Activated CD4-positive, alpha-beta memory T cell treated with anti-CD3 and anti-CD28 coated beads for 36 hours (primary cell): ENCODE measurements around the gene AMZ2. TPM values are rescaled to one million over a fixed set of nuclear protein-coding genes. Genes with fewer than 3 reads are reported as not detected.

ENCODE experiments used
- CTCF ChIA-PET: fragments of 350-600 bp; sonication (Branson Sonifier 250); formaldehyde crosslinking; loops from one replicate; lab custom pipeline; 2021; ENCODE audit warnings: antibody characterized with exemption, inconsistent platforms; lab: Charles Lee
- POLR2A ChIA-PET: fragments of 350-600 bp; sonication (Branson Sonifier 250); formaldehyde crosslinking; loops from one replicate; lab custom pipeline; 2021; ENCODE audit warnings: antibody characterized with exemption; lab: Charles Lee
- DNase-seq: peaks from one replicate; pipeline ENCODE4 v3.0.0-alpha.2; 2020
- H3K27ac Mint-ChIP-seq: one replicate; pipeline ENCODE4 v1.8.0; 2021; ENCODE audit warnings: mixed read lengths
- H3K27me3 Mint-ChIP-seq: one replicate; pipeline ENCODE4 v1.8.0; 2021; ENCODE audit warnings: mixed read lengths
- H3K36me3 Mint-ChIP-seq: one replicate; pipeline ENCODE4 v1.8.0; 2021; ENCODE audit warnings: mixed read lengths
- H3K4me1 Mint-ChIP-seq: one replicate; pipeline ENCODE4 v1.8.0; 2021; ENCODE audit warnings: low read depth, mixed read lengths
- H3K4me3 Mint-ChIP-seq: one replicate; pipeline ENCODE4 v1.8.0; 2021; ENCODE audit warnings: mild to moderate bottlenecking, mixed read lengths
- H3K9me3 Mint-ChIP-seq: one replicate; pipeline ENCODE4 v1.8.0; 2021; ENCODE audit warnings: mixed read lengths
- intact Hi-C: fragments of 100-400 bp; cut with micrococcal nuclease; formaldehyde crosslinking; loops from one replicate; pipeline ENCODE4 v1.15.1; 2023
- total RNA-seq, 2 experiments: library from RNA; stranded (reverse); gene quantifications; one replicate each; pipeline ENCODE4 v1.2.3, GENCODE V29; 2021

The AMZ2 gene
- total RNA-seq, 2 experiments from 2014 or later: 134 to 146 TPM

GRCh38 chr17:68291836-68292688 lies 44.2 kb downstream of the AMZ2 start:
- Mint-ChIP-seq H3K27me3 (no peaks in the 10 kb centered on the region), H3K27ac (peak overlapping the region; percentile 88), H3K4me1 (peaks cover 63% of the 10 kb centered on the region), H3K9me3 (no peaks in the 10 kb centered on the region), H3K4me3 (peak overlapping the region; percentile 82), H3K36me3 (no peaks in the 10 kb centered on the region)
- intact Hi-C loops: loop anchor here (1.0 to 5.0 kb wide), 9 partner anchors 29 to 171 kb away; partner anchors contain the start of genes AMZ2 and WIPI1
- ChIA-PET POLR2A (interaction anchor here (1.0 to 3.0 kb wide), 21 partner anchors 18 to 298 kb away, joined by 3 to 23 read pairs (median 5); partner anchors contain the start of genes AMZ2 and WIPI1), CTCF (interaction anchor here (0.6 to 2.6 kb wide), 9 partner anchors 29 to 301 kb away, joined by 3 to 13 read pairs (median 4); no protein-coding TSS in a partner anchor)
- peak; percentile 91 for DNase-seq

- peak overlapping the region; percentile 82 for H3K4me3 Mint-ChIP-seq
- CTCF ChIA-PET: interaction anchor here (0.9 to 2.6 kb wide), 6 partner anchors 30 to 144 kb away, joined by 3 to 13 read pairs (median 4); no protein-coding TSS in a partner anchor
- H3K27ac Mint-ChIP-seq: peak overlapping the region; percentile 88
- POLR2A ChIA-PET: interaction anchor here (1.0 to 3.0 kb wide), 13 partner anchors 45 to 170 kb away, joined by 3 to 23 read pairs (median 5); partner anchors contain the start of genes AMZ2 and WIPI1
- no peak for DNase-seq
- H3K27me3 Mint-ChIP-seq: no peaks in the 10 kb centered on the region
- intact Hi-C loops: loop anchor here (1.0 to 5.0 kb wide), 4 partner anchors 55 to 144 kb away; no protein-coding TSS in a partner anchor
- H3K36me3 Mint-ChIP-seq: no peaks in the 10 kb centered on the region
- peaks cover 64% of the 10 kb centered on the region for H3K4me1 Mint-ChIP-seq
- no peaks in the 10 kb centered on the region for H3K9me3 Mint-ChIP-seq
These were observed 44.8 kb downstream of the AMZ2 start for GRCh38 chr17:68292689-68293040.

GRCh38 chr17:68293490-68294195 lies 45.8 kb downstream of the AMZ2 start:
- intact Hi-C loops: loop anchor here (5.0 kb wide), 1 partner anchor 54 kb away; no protein-coding TSS in a partner anchor
- ChIA-PET POLR2A (interaction anchor here (1.6 to 1.9 kb wide), 2 partner anchors 164 to 167 kb away, joined by 5 to 6 read pairs; partner anchors contain the start of gene WIPI1), CTCF (interaction anchor here (2.0 kb wide), 1 partner anchor 105 kb away, joined by 9 read pairs; no protein-coding TSS in a partner anchor)
- DNase-seq: no peak
- no peak overlapping the region for H3K4me3 Mint-ChIP-seq
- H3K27me3 Mint-ChIP-seq: no peaks in the 10 kb centered on the region
- H3K27ac Mint-ChIP-seq: no peak overlapping the region
- H3K4me1 Mint-ChIP-seq: peaks cover 65% of the 10 kb centered on the region
- H3K9me3 Mint-ChIP-seq: no peaks in the 10 kb centered on the region
- no peaks in the 10 kb centered on the region for H3K36me3 Mint-ChIP-seq

- Mint-ChIP-seq H3K9me3 (no peaks in the 10 kb centered on the region), H3K4me3 (no peak overlapping the region), H3K27me3 (no peaks in the 10 kb centered on the region), H3K4me1 (peaks cover 61% of the 10 kb centered on the region), H3K36me3 (no peaks in the 10 kb centered on the region), H3K27ac (no peak overlapping the region)
- no peak for DNase-seq
- ChIA-PET CTCF (no interaction called here), POLR2A (no interaction called here)
- intact Hi-C loops: loop anchor here (5.0 kb wide), 1 partner anchor 53 kb away; no protein-coding TSS in a partner anchor
These were observed 46.3 kb downstream of the AMZ2 start for GRCh38 chr17:68294196-68294555.

DNA sequence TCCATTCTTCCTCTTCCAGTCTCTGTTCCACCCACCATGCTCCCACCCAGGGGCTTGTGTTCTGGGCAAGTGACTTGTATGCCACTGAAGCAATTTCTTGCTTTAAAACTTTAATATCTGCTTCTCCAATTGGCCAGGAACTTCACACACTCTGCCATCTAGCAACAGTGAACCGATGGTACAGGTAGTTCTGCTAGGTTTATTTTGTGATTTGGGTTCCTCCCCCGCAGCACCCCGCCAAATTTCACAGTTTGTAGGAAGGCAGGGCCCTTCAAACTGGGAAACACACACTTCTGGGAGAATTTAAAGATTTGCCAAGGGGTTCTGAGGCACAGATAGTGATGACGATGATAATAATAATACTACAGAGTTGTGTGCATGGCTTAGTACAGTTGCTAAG lies 46.8 kb downstream of the AMZ2 start:
- POLR2A ChIA-PET: no interaction called here

DNA sequence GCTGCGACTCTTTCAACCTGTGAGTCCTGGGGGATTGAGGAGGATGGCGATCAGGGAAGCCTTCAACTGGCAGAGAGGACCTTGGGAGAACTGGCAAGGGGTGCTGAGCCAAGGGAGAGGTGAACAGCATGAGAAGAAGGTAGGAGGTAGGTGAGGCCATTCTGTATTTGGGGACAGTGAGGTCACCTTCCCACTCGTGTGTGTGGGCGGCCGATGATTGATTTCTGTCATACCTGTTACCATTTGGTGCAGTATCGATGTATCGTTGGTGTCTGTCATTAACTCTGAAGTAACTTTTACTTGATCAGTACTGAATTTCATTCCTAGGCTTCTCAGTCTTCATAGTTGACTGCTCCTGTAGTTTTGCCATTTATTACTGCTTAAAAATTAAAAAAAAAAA lies 47.2 kb downstream of the AMZ2 start:
- no peak overlapping the region for H3K4me3 Mint-ChIP-seq
- CTCF ChIA-PET: no interaction called here

More for the DNA sequence above, 46.8 kb downstream of the AMZ2 start:
- H3K9me3 Mint-ChIP-seq: no peaks in the 10 kb centered on the region
- intact Hi-C loops: loop anchor here (5.0 kb wide), 1 partner anchor 53 kb away; no protein-coding TSS in a partner anchor
- CTCF ChIA-PET: no interaction called here
- no peaks in the 10 kb centered on the region for H3K36me3 Mint-ChIP-seq
- H3K4me3 Mint-ChIP-seq: no peak overlapping the region
- H3K27me3 Mint-ChIP-seq: no peaks in the 10 kb centered on the region
- no peak for DNase-seq
- H3K27ac Mint-ChIP-seq: no peak overlapping the region
- H3K4me1 Mint-ChIP-seq: peaks cover 57% of the 10 kb centered on the region

GRCh38 chr17:68296217-68297191 lies 48.7 kb downstream of the AMZ2 start:
- intact Hi-C loops: no loop called here
- ChIA-PET CTCF (interaction anchor here (0.6 to 1.2 kb wide), 6 partner anchors 8 to 142 kb away, joined by 3 to 5 read pairs (median 3); no protein-coding TSS in a partner anchor), POLR2A (no interaction called here)
- DNase-seq: peak; percentile 80
- Mint-ChIP-seq H3K9me3 (no peaks in the 10 kb centered on the region), H3K4me3 (peak overlapping the region; percentile 54), H3K36me3 (no peaks in the 10 kb centered on the region), H3K27me3 (no peaks in the 10 kb centered on the region), H3K4me1 (peaks cover 50% of the 10 kb centered on the region), H3K27ac (peak overlapping the region; percentile 72)

More for the DNA sequence above, 47.2 kb downstream of the AMZ2 start:
- no peaks in the 10 kb centered on the region for H3K9me3 Mint-ChIP-seq
- intact Hi-C loops: no loop called here
- H3K27me3 Mint-ChIP-seq: no peaks in the 10 kb centered on the region
- H3K4me1 Mint-ChIP-seq: peaks cover 52% of the 10 kb centered on the region
- peak; percentile 78 for DNase-seq
- peak overlapping the region; percentile 2 for H3K27ac Mint-ChIP-seq
- POLR2A ChIA-PET: no interaction called here
- no peaks in the 10 kb centered on the region for H3K36me3 Mint-ChIP-seq

- Mint-ChIP-seq H3K36me3 (no peaks in the 10 kb centered on the region), H3K4me3 (peak overlapping the region; percentile 54), H3K9me3 (no peaks in the 10 kb centered on the region), H3K27ac (peak overlapping the region; percentile 72), H3K4me1 (peaks cover 49% of the 10 kb centered on the region), H3K27me3 (no peaks in the 10 kb centered on the region)
- ChIA-PET CTCF (interaction anchor here (0.7 to 1.2 kb wide), 3 partner anchors 9 to 141 kb away, joined by 3 read pairs; no protein-coding TSS in a partner anchor), POLR2A (no interaction called here)
- intact Hi-C loops: no loop called here
- DNase-seq: no peak
These were observed 49.4 kb downstream of the AMZ2 start for GRCh38 chr17:68297195-68297594.

- Mint-ChIP-seq H3K4me3 (no peak overlapping the region), H3K4me1 (peaks cover 39% of the 10 kb centered on the region), H3K9me3 (no peaks in the 10 kb centered on the region), H3K27ac (no peak overlapping the region), H3K36me3 (no peaks in the 10 kb centered on the region), H3K27me3 (no peaks in the 10 kb centered on the region)
- intact Hi-C loops: no loop called here
- ChIA-PET POLR2A (no interaction called here), CTCF (no interaction called here)
- DNase-seq: no peak
These were observed 50.8 kb downstream of the AMZ2 start for GRCh38 chr17:68298601-68299000.

DNA sequence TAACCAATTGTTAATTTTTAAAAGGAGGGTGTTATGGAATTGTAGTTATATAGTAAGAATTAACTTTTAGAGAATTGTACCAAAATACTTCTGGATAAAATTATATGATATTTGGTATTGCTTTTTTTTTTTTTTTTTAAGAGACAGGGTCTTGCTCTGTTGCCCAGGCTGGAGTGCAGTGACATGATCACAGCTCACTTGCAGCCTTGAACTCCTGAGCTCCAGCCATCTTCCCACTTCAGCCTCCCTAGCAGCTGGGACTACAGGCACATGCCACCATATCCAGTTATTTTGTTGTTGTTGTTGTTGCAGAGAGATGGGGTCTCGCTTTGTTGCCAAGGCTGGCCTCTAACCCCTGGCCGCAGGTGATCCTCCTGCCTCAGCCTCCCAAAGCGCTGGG lies 52.0 kb downstream of the AMZ2 start:
- H3K4me3 Mint-ChIP-seq: no peak overlapping the region
- ChIA-PET CTCF (interaction anchor here (0.6 kb wide), 1 partner anchor 417 kb away, joined by 3 read pairs; no protein-coding TSS in a partner anchor), POLR2A (interaction anchor here (0.6 kb wide), 1 partner anchor 330 kb away, joined by 6 read pairs; no protein-coding TSS in a partner anchor)
- intact Hi-C loops: no loop called here
- no peak overlapping the region for H3K27ac Mint-ChIP-seq
- H3K27me3 Mint-ChIP-seq: no peaks in the 10 kb centered on the region
- DNase-seq: no peak
- no peaks in the 10 kb centered on the region for H3K36me3 Mint-ChIP-seq
- H3K4me1 Mint-ChIP-seq: peaks cover 31% of the 10 kb centered on the region
- no peaks in the 10 kb centered on the region for H3K9me3 Mint-ChIP-seq
